Panc1 (cell line): ENCODE measurements around the gene MFSD6. TPM values are rescaled to one million over a fixed set of nuclear protein-coding genes. Genes with fewer than 3 reads are reported as not detected.

Source experiments
- ATAC-seq: fragments of 200-7000 bp; cut with Tn5 transposase; 2 replicates; pipeline ENCODE4 v1.9.1; 2020; ENCODE audit warnings: mild to moderate bottlenecking, moderate library complexity
- BruUV-seq: library from RNA; stranded (reverse); fragments of 400-500 nt; replicated peaks from 2 replicates; lab custom pipeline; 2021; lab: Mats Ljungman, UMichigan
- CTCF ChIA-PET: fragments of 300-600 bp; sonication (Branson Sonifier 250); formaldehyde crosslinking; loops from one replicate; lab custom pipeline; 2022; ENCODE audit warnings: antibody characterized with exemption; lab: Charles Lee
- POLR2A ChIA-PET: fragments of 300-600 bp; sonication (Branson Sonifier 250); formaldehyde crosslinking; loops from one replicate; lab custom pipeline; 2022; ENCODE audit warnings: antibody characterized with exemption; lab: Charles Lee
- DNase-seq: peaks from one replicate; pipeline ENCODE4 v3.0.0-alpha.2; 2010; ENCODE audit warnings: low read depth, low spot score
- H3K27ac ChIP-seq: 2 replicates; pipeline ENCODE4 v1.5.1; 2011; ENCODE audit warnings: mild to moderate bottlenecking, low read length, inconsistent platforms
- H3K27me3 ChIP-seq: fragments of 200-500 bp; sonication (Bioruptor generic); 2 replicates; pipeline ENCODE4 v1.6.0; 2014; ENCODE audit warnings: low read length, inconsistent platforms; ENCODE audit not compliant: control insufficient read depth, insufficient read depth
- H3K36me3 ChIP-seq: fragments of 200-500 bp; sonication (Bioruptor generic); 2 replicates; pipeline ENCODE4 v1.5.1; 2014; ENCODE audit warnings: inconsistent platforms, mild to moderate bottlenecking, low read length, moderate library complexity; ENCODE audit not compliant: control insufficient read depth, insufficient read depth
- H3K4me1 ChIP-seq: 2 replicates; pipeline ENCODE4 v1.5.1; 2011; ENCODE audit warnings: inconsistent platforms, mild to moderate bottlenecking, low read length, moderate library complexity; ENCODE audit not compliant: control insufficient read depth, insufficient read depth
- H3K4me3 ChIP-seq, 2 experiments: 2 replicates each; pipeline ENCODE4 v1.5.1; 2011 to 2012; ENCODE audit warnings: low read depth in 2 of 2, low read length in 2 of 2, mild to moderate bottlenecking in 2 of 2, inconsistent platforms in 1 of 2, moderate library complexity in 1 of 2
- H3K9me3 ChIP-seq: fragments of 200-500 bp; sonication (Bioruptor generic); 2 replicates; pipeline ENCODE4 v1.5.1; 2014; ENCODE audit warnings: low read depth, mild to moderate bottlenecking, inconsistent platforms, low read length, moderate library complexity; ENCODE audit not compliant: control insufficient read depth, insufficient read depth
- CTCF ChIP-seq: fragments of 450-650 bp; IDR thresholded peaks from 2 replicates; pipeline ENCODE4 v1.5.1; 2017; ENCODE audit warnings: mild to moderate bottlenecking
- POLR2AphosphoS5 ChIP-seq: IDR thresholded peaks from 2 replicates; pipeline ENCODE4 v1.6.1; 2012; ENCODE audit warnings: mild to moderate bottlenecking, low read depth, low read length, moderate library complexity
- REST ChIP-seq, 2 experiments: IDR thresholded peaks; 2 replicates each; pipeline ENCODE4 v1.6.1; 2011 to 2012; ENCODE audit warnings: low read depth in 2 of 2, control low read depth in 1 of 2, low read length in 1 of 2, mild to moderate bottlenecking in 1 of 2, moderate library complexity in 1 of 2; ENCODE audit not compliant: insufficient read depth in 1 of 2
- SIN3A ChIP-seq: IDR thresholded peaks from 2 replicates; pipeline ENCODE4 v1.6.1; 2012; ENCODE audit warnings: low read depth, mild to moderate bottlenecking, low read length, moderate library complexity, borderline replicate concordance; ENCODE audit not compliant: insufficient read depth
- TCF7L2 ChIP-seq: IDR thresholded peaks from 2 replicates; pipeline ENCODE4 v1.6.1; 2011; ENCODE audit warnings: mild to moderate bottlenecking, low read depth, low read length, inconsistent platforms
- in situ Hi-C: cut with HindIII; loops from 2 replicates; pipeline ENCODE4 v1.10.0; 2016; ENCODE audit warnings: low sequenced_read_pairs, low pct_unique_long_range_greater_than_20kb
- intact Hi-C: fragments of 100-400 bp; cut with micrococcal nuclease; formaldehyde crosslinking; loops from one replicate; pipeline ENCODE4 v1.10.0; 2022; ENCODE audit not compliant: unreplicated experiment
- total RNA-seq: library from RNA; stranded (reverse); gene quantifications from one replicate; pipeline ENCODE4 v1.2.1, GENCODE V29; 2021; ENCODE audit not compliant: unreplicated experiment

MFSD6 gene
- total RNA-seq, 1 experiment from 2014 or later, result 10.4 TPM

GRCh38 chr2:190443055-190443454 lies 34.9 kb downstream of the MFSD6 start:
- intact Hi-C loops (no loop called here), in situ Hi-C loops (no loop called here)
- H3K27ac ChIP-seq, result no peak overlapping the region
- ATAC-seq (no peak), DNase-seq (no peak)
- no peaks in the 10 kb centered on the region for H3K4me1 ChIP-seq
- H3K27me3 ChIP-seq, result no peaks in the 10 kb centered on the region
- no peaks in the 10 kb centered on the region for H3K36me3 ChIP-seq
- CTCF ChIA-PET, result no interaction called here
- no TSS peak for BruUV-seq
- H3K9me3 ChIP-seq, result no peaks in the 10 kb centered on the region
- POLR2A ChIA-PET, result no interaction called here
- H3K4me3 ChIP-seq, result no peak overlapping the region
- TF ChIP-seq POLR2AphosphoS5 (no peak), REST (IDR thresholded peaks at IDR 0.05; ENCODE audit: insufficient read depth in 1 of 2, low read depth in 2 of 2, low read length in 1 of 2) (no peak), SIN3A (no peak), TCF7L2 (no peak), CTCF (no peak)

GRCh38 chr2:190443778-190444481 lies 35.8 kb downstream of the MFSD6 start:
- ChIA-PET CTCF (no interaction called here), POLR2A (no interaction called here)
- H3K4me3 ChIP-seq, result no peak overlapping the region
- H3K4me1 ChIP-seq, result no peaks in the 10 kb centered on the region
- no peak overlapping the region for H3K27ac ChIP-seq
- TF ChIP-seq REST (IDR thresholded peaks at IDR 0.05; ENCODE audit: insufficient read depth in 1 of 2, low read depth in 2 of 2, low read length in 1 of 2) (no peak), POLR2AphosphoS5 (no peak), CTCF (no peak), SIN3A (no peak), TCF7L2 (no peak)
- no peaks in the 10 kb centered on the region for H3K27me3 ChIP-seq
- no TSS peak for BruUV-seq
- H3K9me3 ChIP-seq, result no peaks in the 10 kb centered on the region
- intact Hi-C loops (no loop called here), in situ Hi-C loops (no loop called here)
- H3K36me3 ChIP-seq, result no peaks in the 10 kb centered on the region
- ATAC-seq, result no peak
- no peak for DNase-seq
